Neural progenitor cell (in vitro differentiated cells): Measurements from ENCODE around the gene HOXC5. TPM values are rescaled to one million over a fixed set of nuclear protein-coding genes. Genes with fewer than 3 reads are reported as not detected.

Experiments used
- DNase-seq: peaks from one replicate; pipeline ENCODE4 v3.0.0-alpha.2; 2016; ENCODE audit warnings: low spot score
- H2AFZ ChIP-seq: fragments of 200-600 bp; sonication (generic); replicated peaks from 2 replicates; pipeline ENCODE4 v1.6.1; 2016; ENCODE audit warnings: antibody characterized with exemption
- H3F3A ChIP-seq: fragments of 200-600 bp; sonication (generic); 2 replicates; pipeline ENCODE4 v1.6.1; 2016; ENCODE audit warnings: antibody characterized with exemption, low read depth
- H3K27ac ChIP-seq: fragments of 200-600 bp; sonication (generic); 2 replicates; pipeline ENCODE4 v1.5.1; 2016; ENCODE audit warnings: mild to moderate bottlenecking
- H3K27me3 ChIP-seq: fragments of 200-600 bp; sonication (generic); 2 replicates; pipeline ENCODE4 v1.6.1; 2016; ENCODE audit warnings: mild to moderate bottlenecking, moderate library complexity
- H3K36me3 ChIP-seq: fragments of 200-600 bp; sonication (generic); 2 replicates; pipeline ENCODE4 v1.5.1; 2016
- H3K4me1 ChIP-seq: fragments of 200-600 bp; sonication (generic); 2 replicates; pipeline ENCODE4 v1.6.1; 2016; ENCODE audit warnings: mixed run types
- H3K4me2 ChIP-seq: fragments of 200-600 bp; sonication (generic); 2 replicates; pipeline ENCODE4 v1.6.1; 2016
- H3K4me3 ChIP-seq: fragments of 200-600 bp; sonication (generic); 2 replicates; pipeline ENCODE4 v1.5.1; 2016
- H3K79me2 ChIP-seq: fragments of 200-600 bp; sonication (generic); 2 replicates; pipeline ENCODE4 v1.6.1; 2016; ENCODE audit warnings: low read depth
- H3K9ac ChIP-seq: fragments of 200-600 bp; sonication (generic); 2 replicates; pipeline ENCODE4 v1.6.1; 2016
- H3K9me3 ChIP-seq: fragments of 200-600 bp; sonication (generic); 2 replicates; pipeline ENCODE4 v1.5.1; 2016; ENCODE audit warnings: low read depth
- H4K20me1 ChIP-seq: fragments of 200-600 bp; sonication (generic); 2 replicates; pipeline ENCODE4 v1.6.1; 2016; ENCODE audit warnings: low read depth
- H3K27ac Mint-ChIP-seq: 3 replicates; pipeline ENCODE4 v1.8.0; 2021; ENCODE audit warnings: mixed read lengths
- H3K27me3 Mint-ChIP-seq: 2 replicates; pipeline ENCODE4 v1.8.0; 2022; ENCODE audit warnings: low read depth, mild to moderate bottlenecking, inconsistent platforms, moderate library complexity, mixed read lengths; ENCODE audit not compliant: insufficient read depth
- H3K36me3 Mint-ChIP-seq: 3 replicates; pipeline ENCODE4 v1.8.0; 2021; ENCODE audit warnings: mixed read lengths
- H3K4me1 Mint-ChIP-seq: 3 replicates; pipeline ENCODE4 v1.8.0; 2021; ENCODE audit warnings: mixed read lengths
- H3K4me3 Mint-ChIP-seq: 3 replicates; pipeline ENCODE4 v1.8.0; 2021; ENCODE audit warnings: mild to moderate bottlenecking, moderate library complexity, mixed read lengths
- H3K9me3 Mint-ChIP-seq: 3 replicates; pipeline ENCODE4 v1.8.0; 2020; ENCODE audit warnings: mixed read lengths
- CTCF ChIP-seq: fragments of 200-600 bp; sonication (generic); IDR thresholded peaks from 2 replicates; pipeline ENCODE4 v1.5.1; 2017; ENCODE audit warnings: antibody characterized with exemption, mild to moderate bottlenecking
- EZH2 ChIP-seq: fragments of 200-600 bp; sonication (generic); IDR thresholded peaks from 2 replicates; pipeline ENCODE4 v1.6.1; 2017; ENCODE audit warnings: antibody characterized with exemption, mild to moderate bottlenecking, moderate library complexity
- EZH2phosphoT487 ChIP-seq: fragments of 200-600 bp; sonication (generic); IDR thresholded peaks from 2 replicates; pipeline ENCODE4 v1.6.1; 2017; ENCODE audit warnings: antibody characterized with exemption
- total RNA-seq: library from RNA; depleted of rRNA; stranded (reverse); fragments of >200 nt; gene quantifications from 2 replicates; pipeline ENCODE4 v1.2.3, GENCODE V29; 2015; ENCODE audit warnings: low replicate concordance

The HOXC5 gene
- total RNA-seq, 1 donor from 2014 or later, result not detected

- H3K27ac ChIP-seq, result no peak overlapping the region
Observed at GRCh38 chr12:53998900-53999236, 34.0 kb upstream of the HOXC5 start.

GRCh38 chr12:53999559-54000115 lies 33.2 kb upstream of the HOXC5 start:
- Histone ChIP-seq H3K9me3 (no peaks in the 10 kb centered on the region), H3K27me3 (peaks cover 100% of the 10 kb centered on the region), H3K4me1 (no peaks in the 10 kb centered on the region), H4K20me1 (peaks cover 91% of the 10 kb centered on the region), H3F3A (no peaks in the 10 kb centered on the region), H3K4me3 (peak overlapping the region; percentile 24), H2AFZ (no peak overlapping the region), H3K79me2 (no peaks in the 10 kb centered on the region), H3K4me2 (no peak overlapping the region), H3K36me3 (no peaks in the 10 kb centered on the region), H3K9ac (no peak overlapping the region), H3K27ac (no peak overlapping the region)
- H3K27ac Mint-ChIP-seq, result no peak overlapping the region
- H3K4me1 Mint-ChIP-seq, result peaks cover 2% of the 10 kb centered on the region
- peaks cover 2% of the 10 kb centered on the region for H3K9me3 Mint-ChIP-seq
- no peaks in the 10 kb centered on the region for H3K36me3 Mint-ChIP-seq
- TF ChIP-seq EZH2, result no peak
- TF ChIP-seq EZH2phosphoT487, result no peak
- TF ChIP-seq CTCF, result no peak
- H3K27me3 Mint-ChIP-seq, result peaks cover 98% of the 10 kb centered on the region
- H3K4me3 Mint-ChIP-seq, result no peak overlapping the region
- no peak for DNase-seq

More at GRCh38 chr12:53998900-53999236, 34.0 kb upstream of the HOXC5 start:
- Histone ChIP-seq H2AFZ (no peak overlapping the region), H3K27me3 (peaks cover 100% of the 10 kb centered on the region), H3K9me3 (no peaks in the 10 kb centered on the region), H3K4me3 (no peak overlapping the region), H3K36me3 (no peaks in the 10 kb centered on the region), H4K20me1 (peaks cover 94% of the 10 kb centered on the region), H3K4me2 (no peak overlapping the region), H3F3A (no peaks in the 10 kb centered on the region), H3K79me2 (no peaks in the 10 kb centered on the region), H3K9ac (no peak overlapping the region), H3K4me1 (no peaks in the 10 kb centered on the region)
- Mint-ChIP-seq H3K36me3 (no peaks in the 10 kb centered on the region), H3K27ac (no peak overlapping the region), H3K4me1 (peaks cover 2% of the 10 kb centered on the region), H3K9me3 (peaks cover 4% of the 10 kb centered on the region), H3K27me3 (peaks cover 98% of the 10 kb centered on the region), H3K4me3 (no peak overlapping the region)
- TF ChIP-seq EZH2 (peak; percentile 29), CTCF (no peak), EZH2phosphoT487 (no peak)
- no peak for DNase-seq

- Histone ChIP-seq H3K4me2 (peak within 1 kb of the TSS; percentile 52), H4K20me1 (peaks cover 89% of the 10 kb centered on the region), H3K9me3 (no peaks in the 10 kb centered on the region), H3K79me2 (no peaks in the 10 kb centered on the region), H3K27me3 (peaks cover 100% of the 10 kb centered on the region), H3K4me1 (no peaks in the 10 kb centered on the region), H2AFZ (no peak within 1 kb of the TSS), H3K27ac (no peak within 1 kb of the TSS), H3K4me3 (peak within 1 kb of the TSS; percentile 24), H3K36me3 (no peaks in the 10 kb centered on the region), H3F3A (no peaks in the 10 kb centered on the region), H3K9ac (no peak within 1 kb of the TSS)
- Mint-ChIP-seq H3K4me1 (no peaks in the 10 kb centered on the region), H3K9me3 (peaks cover 2% of the 10 kb centered on the region), H3K27me3 (peaks cover 98% of the 10 kb centered on the region), H3K4me3 (no peak within 1 kb of the TSS), H3K27ac (no peak within 1 kb of the TSS), H3K36me3 (no peaks in the 10 kb centered on the region)
- no peak for TF ChIP-seq CTCF
- TF ChIP-seq EZH2, result peak; percentile 100
- peak; percentile 99 for TF ChIP-seq EZH2phosphoT487
- DNase-seq, result no peak
Observed at GRCh38 chr12:54000116-54001114, 32.4 kb upstream of the HOXC5 start, which contains the start of gene HOXC9. TSS of gene HOXC9 (plus strand) at chr12:54000161. CDS start at chr12:54000189, 28 bp downstream.
